GM19035 (cell line): ENCODE measurements around the gene CD9.
"Not testable (repeated sequence)": the region's sequence is repeated elsewhere in the genome, so short reads cannot be mapped to it uniquely, and the experiment has no call there.

Source experiments
- ATAC-seq: cut with Tn5 transposase; IDR thresholded peaks from one replicate; pipeline ENCODE4 v1.9.1; 2021; ENCODE audit not compliant: unreplicated experiment

CD9 gene

DNA sequence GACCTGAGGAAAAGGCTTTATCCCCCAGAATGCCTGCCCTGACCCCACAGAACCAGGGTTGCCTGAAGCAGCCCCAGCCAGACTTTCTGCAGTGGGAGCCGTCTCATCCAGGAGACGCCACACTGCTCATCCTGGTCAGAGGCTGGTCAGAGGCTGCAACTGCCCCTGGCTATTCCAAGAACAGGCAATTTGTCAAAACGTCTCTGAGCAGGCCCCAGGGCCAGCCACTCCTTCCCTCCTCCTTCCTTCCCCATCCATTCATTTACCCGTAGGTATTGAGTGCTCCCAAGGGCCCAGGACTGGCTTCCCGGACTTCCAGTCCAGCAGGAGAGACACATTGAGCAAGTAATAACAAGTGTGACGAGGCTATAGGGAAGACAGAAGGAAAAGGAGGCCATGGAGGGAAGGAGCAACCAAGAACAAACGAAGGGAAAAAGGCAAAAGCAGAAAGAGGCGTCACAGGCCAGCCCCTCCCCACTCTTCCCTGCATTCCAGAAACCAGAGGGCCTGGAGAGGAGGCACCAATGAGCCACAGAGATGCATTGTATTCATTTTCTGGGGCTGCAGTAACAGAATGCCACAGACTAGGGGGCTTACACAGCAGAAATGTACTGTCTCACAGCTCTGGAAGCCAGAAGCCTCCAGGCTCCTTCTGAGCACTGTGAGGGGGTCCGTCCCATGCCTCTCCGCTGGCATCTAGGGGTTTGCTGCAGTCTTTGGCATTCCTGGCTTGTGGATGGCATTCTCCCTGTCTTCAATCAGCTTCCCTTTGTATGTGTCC lies 21.0 kb upstream of the CD9 start:
- no peak for ATAC-seq

DNA sequence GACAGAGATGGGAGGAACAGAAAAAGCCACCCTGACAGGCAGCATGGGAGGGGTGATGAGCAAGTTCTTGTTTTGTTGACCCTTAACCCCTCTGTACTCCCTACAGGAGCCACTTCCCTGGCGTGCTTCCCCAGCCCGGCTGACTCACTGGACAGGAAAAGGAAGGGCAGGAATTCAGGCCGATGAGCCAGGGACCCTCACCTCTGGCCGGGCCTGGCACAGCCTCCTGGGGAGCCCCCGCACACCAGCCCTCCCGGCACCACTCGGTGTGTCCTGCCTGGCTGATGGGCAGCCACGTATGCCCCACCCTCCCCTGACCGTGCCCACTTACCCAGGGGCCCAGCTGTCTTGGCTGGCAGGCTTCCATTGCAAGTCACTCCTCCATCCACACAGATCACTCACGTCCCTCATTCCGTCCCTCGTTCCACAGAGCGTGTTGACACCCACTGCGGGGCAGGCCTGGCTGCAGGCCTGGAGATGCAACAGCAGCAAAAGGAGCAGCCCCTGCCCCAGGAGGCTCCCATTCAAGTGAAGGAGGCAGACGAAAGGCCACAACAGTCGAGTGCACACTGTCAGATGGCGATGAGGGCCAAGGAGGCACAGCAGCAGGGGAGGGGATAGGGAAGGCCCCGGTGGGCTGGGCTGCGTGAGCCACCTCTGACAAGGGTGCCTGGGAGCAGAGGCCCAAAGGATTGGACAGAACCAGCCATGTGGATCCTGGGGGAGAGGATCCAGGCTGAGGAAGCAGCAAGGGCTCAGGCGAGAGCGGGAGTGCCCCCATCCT lies 19.7 kb upstream of the CD9 start:
- no peak for ATAC-seq

DNA sequence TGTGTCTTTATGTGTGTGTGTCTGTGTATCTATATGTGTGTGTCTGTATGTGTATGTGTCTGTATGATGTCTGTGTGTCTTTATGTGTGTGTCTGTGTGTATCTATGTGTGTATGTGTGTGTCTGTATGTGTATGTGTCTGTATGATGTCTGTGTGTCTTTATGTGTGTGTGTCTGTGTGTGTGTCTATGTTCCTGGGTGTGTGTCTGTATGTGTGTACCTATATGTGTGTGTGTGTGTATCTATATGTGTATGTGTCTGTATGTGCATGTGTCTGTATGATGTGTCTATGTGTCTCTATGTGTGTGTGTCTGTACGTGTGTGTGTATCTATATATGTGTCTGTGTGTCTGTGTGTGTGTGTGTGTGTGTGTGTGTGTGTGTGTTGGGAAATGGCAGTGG lies 19.0 kb upstream of the CD9 start:
- no peak for ATAC-seq

DNA sequence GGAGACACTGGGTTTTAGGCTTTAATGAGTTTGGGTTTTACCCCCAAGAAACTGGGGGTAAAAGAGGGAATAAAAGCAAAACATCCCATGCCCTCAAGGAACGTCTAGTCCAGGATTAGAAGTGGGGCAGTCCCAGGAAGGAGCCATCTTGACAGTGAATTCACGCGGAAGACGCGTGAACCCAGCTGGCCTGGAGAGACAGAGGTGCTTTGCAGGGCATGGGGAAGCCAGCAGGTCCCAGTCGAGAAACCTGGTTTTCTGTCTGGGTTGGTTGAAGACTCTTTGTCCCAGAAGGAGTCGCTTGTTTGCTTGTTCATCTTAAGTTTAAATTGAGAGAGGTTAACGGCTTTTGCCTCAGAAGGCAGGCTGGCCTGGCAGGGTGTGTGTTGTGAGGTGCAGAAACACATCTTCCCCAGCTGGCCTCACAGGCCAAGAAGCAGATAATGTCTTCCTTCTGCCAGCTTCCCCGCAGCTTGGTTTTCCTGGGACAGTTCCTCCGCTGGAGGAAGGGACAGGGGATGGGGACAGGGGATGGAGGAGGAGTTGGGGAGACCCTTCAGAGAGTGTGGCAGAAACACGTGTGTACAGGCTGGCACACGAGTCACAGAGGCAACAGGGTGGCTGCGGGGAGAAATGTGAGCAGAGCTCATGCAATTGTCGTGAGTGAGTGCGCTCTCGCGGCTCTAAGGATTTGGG lies 18.5 kb upstream of the CD9 start:
- no peak for ATAC-seq

DNA sequence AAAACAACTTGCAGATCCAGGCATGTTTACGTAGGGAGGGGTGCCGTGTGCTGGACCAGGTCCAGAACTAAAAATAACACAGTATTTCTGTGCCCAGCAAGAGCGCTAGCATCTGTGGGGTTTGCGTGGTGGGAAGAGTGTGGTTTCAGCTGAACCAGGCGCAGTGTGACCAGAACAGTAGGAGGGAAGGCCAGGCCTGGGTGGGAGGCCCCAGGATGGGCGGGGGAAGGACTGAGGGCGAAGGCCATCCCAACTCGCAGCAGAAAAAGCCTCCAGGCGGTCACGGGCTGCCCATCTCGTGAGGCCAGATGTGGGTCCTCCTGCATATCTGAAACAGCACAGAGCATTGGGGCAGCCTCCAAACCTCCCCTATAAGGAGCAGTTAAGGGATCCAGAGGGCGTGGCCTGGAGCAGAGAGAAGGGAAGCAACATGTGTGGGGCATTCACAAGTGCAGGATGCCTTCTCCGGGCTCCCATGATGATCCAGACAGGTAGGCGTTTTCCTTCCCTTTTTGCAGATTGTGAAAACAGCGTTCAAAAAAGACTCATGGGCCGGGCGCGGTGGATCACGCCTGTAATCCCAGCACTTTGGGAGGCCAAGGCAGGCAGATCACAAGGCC lies 17.8 kb upstream of the CD9 start:
- no peak for ATAC-seq

DNA sequence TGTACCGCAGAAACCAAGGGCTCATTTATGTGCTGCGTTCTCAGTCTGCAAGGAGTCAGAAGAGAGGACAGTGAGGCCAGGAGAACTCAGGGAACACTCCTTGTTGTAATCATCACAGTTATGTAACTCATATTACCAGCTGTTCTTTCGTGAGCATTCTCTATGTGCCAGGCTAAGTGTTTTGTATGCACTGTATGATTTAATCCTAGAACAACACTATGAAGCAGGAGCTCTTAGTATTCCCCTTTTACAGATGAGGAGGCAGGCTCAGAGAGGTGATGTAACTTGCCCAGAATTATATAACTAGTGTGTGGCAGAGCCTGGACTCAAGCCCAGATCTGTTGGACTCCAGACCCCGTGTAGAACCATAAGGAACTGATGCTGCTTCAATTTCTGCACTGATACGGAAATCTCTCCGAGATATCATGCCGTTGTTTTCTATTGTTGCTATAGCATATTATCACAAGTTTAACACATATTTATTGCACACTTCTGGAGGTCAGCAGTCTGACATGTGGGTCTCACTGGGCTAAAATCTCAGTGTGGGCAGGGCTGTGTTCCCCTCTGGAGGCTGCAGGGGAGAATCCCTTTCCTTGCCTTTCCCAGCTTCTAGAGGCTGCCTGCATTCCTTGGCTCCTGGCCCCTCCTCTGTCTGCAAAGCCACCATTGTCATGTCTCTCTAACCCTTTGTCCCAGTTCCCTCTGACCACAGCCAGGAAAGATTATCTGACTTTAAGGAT lies 16.3 kb upstream of the CD9 start:
- no peak for ATAC-seq

DNA sequence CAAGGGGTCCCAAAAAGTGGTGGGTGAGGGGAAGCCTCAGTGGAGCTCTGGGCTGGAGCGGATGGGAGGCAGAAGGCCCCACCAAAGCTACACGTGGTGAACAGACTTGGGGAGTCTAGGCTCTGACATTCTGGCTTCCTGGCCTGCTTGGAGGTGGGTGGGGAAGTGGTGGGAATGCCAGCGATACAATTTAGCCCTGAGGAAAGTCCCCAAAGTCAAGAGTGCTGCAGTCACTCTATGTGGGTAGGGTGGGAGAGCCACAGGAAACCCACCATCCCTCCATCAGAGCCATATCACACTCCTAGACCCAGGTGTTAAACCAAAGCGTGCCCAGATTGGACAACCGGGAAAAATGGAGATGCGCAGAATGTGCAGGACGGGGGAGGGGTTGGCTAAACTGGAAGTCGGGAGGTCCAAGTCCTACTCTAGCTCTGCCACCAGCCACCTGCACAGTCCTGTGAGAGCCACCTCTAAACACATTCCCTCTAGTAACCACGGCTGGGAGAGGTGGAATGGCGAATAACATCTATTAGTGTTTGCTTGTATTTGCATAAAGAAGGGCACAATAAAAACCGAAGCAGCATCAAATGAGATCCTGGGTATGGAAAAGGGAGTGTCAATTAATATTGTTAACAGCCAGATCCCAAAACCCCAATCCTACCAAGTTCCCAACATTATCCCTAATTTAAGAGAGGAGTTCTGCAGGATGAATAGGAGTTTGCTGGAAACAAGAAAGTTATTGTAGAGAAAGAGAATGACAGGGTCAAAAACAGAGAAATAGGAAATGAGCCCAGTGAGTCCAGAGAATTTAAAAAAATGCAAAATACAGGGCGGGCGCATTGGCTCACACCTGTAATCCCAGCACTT lies 14.0 kb upstream of the CD9 start:
- no peak for ATAC-seq

DNA sequence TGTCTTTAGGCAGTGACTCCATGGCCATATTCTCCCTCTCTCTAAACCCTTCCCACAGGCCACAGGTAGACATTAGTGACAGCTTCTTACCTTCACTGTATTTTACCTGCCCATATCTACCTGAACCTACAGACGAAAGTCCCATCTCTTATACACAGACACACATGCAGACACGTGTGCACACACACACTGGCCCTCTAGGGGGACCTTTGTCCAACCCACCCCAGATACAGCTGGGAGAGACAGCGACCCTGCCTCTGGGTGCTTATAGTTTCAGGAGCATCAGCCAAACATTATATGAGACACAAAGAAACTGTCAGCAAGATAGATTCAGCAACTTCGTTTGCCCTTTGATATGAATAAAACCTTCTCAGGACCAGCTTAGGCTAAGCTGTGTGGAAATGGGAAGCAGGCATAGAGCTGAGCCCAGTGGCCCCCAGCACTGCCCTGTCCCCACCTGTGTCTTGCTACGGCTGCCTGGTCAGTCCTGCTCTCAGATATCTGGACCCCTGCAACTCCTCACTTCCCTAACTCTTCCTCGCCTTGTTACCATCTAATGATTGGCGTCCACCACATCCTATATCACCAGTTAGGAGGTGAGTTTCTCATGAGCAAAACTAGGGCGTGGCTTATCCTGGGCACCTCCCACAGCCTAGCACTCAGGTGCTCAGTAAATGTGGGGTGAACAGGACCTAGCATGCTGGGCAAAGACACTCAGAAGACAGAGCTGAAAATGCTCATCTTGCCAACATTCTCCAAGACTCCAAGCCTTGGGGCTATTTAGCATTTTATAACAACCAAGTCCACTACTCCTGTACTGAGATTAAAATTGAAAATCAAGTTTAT lies 12.0 kb upstream of the CD9 start:
- ATAC-seq: no peak

DNA sequence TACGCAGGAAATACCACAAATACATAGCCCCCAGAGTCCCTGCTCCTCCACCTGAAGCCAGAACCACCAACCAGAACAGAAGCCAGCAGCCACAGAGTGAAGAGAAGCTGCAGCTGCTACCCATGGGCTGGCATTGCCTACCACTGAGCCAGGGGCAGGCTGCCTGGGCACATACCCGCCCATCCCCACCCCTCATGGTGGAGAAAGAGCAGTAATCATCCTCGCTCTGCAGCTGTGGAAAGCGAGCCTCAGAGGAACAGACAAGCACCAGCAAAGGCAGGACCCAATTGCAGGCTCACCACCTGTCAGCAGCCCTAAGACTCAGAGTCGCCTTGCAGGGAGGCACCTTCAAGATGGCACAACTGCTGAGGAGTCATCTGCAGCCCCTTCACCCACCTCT lies 11.2 kb upstream of the CD9 start:
- ATAC-seq: no peak

DNA sequence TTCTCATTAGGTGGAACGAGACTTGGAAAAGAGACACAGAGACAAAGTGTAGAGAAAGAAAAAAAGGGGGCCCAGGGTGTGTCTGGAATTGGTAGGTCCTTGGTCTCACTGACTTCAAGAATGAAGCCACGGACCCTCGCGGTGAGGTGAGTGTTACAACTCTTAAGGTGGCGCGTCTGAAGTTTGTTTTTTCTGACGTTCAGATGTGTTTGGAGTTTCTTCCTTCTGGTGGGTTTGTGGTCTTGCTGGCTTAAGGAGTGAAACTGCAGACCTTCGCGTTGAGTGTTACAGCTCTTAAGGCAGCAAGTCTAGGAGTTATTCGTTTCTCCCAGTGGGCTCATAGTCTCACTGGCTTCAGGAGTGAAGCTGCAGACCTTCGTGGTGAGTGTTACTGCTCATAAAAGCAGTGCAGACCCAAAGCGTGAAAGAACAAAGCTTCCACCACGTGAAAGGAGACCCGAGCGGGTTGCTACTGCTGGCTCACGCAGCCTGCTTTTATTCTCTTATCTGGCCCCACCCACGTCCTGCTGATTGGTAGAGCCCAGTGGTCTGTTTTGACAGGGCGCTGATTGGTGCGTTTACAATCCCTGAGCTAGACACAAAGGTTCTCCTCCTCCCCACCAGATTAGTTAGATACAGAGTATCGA lies 10.1 kb upstream of the CD9 start:
- not testable (repeated sequence) for ATAC-seq

DNA sequence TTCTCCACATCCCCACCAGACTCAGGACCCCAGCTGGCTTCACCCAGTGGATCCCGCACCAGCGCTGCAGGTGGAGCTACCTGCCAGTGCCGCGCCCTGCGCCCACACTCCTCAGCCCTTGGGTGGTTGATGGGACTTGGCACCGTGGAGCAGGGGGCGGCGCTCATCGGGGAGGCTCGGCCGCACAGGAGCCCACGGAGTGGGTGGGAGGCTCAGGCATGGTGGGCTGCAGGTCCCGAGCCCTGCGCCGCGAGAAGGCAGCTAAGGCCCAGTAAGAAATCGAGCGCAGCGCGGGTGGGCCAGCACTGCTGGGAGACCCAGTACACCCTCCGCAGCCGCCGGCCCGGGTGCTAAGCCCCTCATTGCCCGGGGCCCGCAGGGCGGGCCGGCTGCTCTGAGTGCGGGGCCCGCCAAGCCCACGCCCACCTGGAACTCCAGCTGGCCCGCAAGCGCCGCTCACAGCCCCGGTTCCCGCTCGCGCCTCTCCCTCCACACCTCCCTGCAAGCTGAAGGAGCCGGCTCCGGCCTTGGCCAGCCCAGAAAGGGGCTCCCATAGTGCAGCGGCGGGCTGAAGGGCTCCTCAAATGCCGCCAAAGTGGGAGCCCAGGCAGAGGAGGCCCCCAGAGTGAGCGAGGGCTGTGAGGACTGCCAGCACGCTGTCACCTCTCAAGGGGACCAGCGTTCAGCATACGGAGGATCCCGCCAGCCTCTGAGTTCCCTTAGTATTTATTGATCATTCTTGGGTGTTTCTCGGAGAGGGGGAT lies 9.3 kb upstream of the CD9 start:
- not testable (repeated sequence) for ATAC-seq

DNA sequence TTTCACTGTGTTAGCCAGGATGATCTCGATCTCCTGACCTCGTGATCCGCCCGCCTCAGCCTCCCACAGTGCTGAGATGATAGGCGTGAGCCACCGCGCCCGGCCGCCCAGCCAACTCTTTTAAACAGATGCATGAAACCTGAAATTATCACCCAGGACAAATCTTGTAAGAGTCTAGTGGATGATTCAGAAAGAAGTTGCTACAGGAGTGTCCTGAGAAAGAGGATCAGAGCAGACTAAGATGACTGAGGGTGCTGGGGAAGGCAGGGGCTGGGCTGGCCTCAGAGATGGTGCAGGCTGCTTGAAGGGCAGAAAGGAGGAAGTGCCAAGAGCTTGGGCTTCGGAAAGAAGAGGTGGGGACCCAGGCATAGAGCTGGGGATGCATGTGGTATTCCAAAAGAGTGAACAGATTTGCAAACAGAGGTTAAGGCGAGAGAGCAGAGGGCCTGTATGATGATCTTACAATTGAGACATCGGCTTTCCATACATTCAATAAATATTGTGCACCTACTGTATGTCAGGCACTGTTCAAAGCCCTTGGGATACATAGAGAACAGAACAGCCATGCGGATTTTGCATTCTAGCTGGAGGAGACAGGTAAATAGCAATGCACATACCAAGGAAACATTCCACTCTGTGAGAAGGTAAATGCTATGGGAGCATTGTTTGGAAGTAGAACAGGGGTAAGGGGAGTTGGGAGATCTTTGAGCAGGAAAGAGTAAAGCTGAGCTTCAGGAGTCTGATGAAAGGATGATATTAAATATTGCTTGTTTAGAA lies 7.4 kb upstream of the CD9 start:
- no peak for ATAC-seq

DNA sequence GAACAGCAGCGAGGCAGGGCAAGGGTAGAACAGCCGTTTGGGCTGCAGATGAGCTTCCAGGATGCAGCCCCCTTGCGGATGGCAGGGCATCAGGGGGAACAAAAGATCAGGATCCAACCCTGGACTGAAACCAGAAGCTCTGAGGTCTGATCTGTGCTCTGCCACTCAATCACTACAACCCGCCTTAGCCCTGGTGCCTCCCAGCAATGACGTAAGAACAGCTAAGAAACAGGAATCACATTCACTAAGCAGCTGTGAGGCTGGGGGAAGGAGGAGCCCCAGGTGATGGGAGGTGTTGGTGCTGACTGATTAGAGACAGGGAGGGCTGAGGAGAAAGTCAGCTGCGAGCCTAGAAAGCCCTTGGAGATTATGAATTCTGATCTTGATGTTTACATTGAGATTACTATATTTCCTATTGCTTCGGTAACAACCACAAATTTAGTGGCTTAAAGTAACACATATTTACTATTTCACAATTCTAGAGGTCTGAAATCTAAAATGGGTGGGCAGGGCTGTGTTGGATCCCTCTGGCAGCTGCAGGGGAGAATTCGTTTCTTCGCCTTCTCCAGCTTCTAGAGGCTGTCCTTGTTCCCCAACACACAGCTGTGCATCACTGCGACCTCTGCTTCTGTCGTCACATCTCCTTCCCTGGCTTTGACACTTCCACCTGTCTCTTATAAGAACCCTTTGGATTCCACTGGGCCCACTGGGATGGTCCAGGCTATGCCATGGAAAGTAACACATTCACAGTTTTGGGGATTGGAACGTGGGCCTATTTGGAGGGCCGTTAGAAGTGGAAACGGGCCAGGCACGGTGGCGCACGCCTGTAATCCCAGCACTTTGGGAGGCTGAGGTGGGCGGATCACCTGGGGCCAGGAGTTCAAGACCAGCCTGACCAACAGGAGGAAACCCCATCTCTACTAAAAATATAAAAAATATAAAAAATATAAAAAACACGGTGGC lies 6.1 kb upstream of the CD9 start:
- ATAC-seq: no peak

DNA sequence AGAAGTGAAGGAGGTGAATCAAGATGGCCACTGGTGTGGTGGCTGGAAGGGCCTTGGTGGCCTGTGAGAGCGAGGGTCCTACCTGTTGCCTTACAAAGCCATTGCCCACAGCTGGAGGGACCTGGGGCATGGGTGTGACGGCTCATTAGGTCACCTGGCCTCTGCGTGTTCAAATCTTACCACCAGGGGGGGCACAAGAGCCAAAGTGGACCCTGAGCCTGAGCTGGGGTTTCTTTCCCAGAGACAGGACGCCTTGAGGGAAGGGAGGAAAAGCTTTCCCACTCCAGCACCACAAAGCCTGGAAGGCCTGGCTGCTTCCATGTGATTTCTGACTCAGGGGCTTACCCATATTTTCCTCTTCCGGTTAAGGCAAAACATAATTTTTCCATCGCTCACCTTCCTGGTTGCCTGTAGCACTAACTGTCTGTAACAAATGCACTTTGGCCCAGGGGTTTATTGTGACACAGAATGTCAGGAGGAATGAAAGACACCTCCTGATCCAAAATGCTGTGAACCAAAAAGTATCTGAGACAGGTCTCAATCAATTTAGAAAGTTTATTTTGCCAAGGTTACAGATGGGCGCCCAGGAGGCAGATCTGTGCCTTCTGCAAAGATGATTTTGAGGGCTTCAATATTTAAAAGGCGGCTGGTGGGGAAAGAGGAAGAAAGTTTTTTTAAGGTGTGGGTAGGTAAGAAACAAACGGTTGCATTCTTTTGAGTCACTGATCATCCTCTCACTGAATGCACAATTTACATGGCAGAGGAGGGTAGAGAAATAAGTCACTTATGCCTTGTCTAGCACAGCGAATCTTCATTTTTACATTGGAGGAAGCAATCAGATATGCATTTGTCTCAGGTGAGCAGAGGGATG lies 4.3 kb upstream of the CD9 start:
- no peak for ATAC-seq

DNA sequence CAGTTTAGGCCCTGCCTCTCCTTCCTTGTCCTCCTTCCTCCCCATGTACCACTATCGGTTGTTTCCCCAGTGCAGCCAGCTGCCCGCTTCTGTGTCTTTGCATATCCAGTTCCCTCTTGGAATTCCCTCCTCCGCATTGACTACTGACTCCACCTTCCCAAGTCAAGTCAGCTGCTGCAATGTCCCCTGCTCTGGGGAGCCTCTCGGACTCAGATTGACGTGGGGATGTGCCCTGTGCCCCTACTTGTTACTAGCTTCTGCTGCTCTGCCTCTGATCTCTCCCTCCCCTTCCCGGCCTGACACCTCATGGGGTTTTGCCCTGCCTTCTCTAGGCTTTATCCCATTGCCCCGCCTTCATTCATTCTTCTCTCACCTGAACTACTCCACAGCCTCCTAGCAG lies 2.1 kb upstream of the CD9 start:
- ATAC-seq: no peak
